GM23338 (cell line): ENCODE data around the gene CBFA2T3. TPM values are rescaled to one million over a fixed set of nuclear protein-coding genes. Genes with fewer than 3 reads are reported as not detected.

Experiments used
- ATAC-seq: fragments of 200-7000 bp; cut with Tn5 transposase; 3 replicates; pipeline ENCODE4 v1.9.1; 2020
- DNase-seq: peaks from one replicate; pipeline ENCODE4 v3.0.0-alpha.2; 2015; ENCODE audit warnings: low spot score
- H2AFZ ChIP-seq: fragments of 200-600 bp; sonication (generic); 2 replicates; pipeline ENCODE4 v1.8.0; 2016; ENCODE audit warnings: antibody characterized with exemption, mild to moderate bottlenecking, moderate library complexity
- H3F3A ChIP-seq: fragments of 200-600 bp; sonication (generic); replicated peaks from 2 replicates; pipeline ENCODE4 v1.8.0; 2017; ENCODE audit warnings: antibody characterized with exemption, mixed run types, low read depth
- H3K27ac ChIP-seq: fragments of 200-600 bp; sonication (generic); 2 replicates; pipeline ENCODE4 v1.6.1; 2016; ENCODE audit warnings: low read depth
- H3K27me3 ChIP-seq: fragments of 200-600 bp; sonication (generic); 2 replicates; pipeline ENCODE4 v1.8.0; 2016; ENCODE audit warnings: mild to moderate bottlenecking, mixed run types, moderate library complexity; ENCODE audit not compliant: insufficient read depth
- H3K36me3 ChIP-seq: fragments of 200-600 bp; sonication (generic); 2 replicates; pipeline ENCODE4 v1.8.0; 2016; ENCODE audit warnings: mild to moderate bottlenecking; ENCODE audit not compliant: insufficient read depth
- H3K4me1 ChIP-seq: fragments of 200-600 bp; sonication (generic); 2 replicates; pipeline ENCODE4 v1.8.0; 2016; ENCODE audit warnings: mild to moderate bottlenecking, moderate library complexity; ENCODE audit not compliant: insufficient read depth
- H3K4me2 ChIP-seq: fragments of 200-600 bp; sonication (generic); 2 replicates; pipeline ENCODE4 v1.7.1; 2017; ENCODE audit warnings: mixed run types
- H3K4me3 ChIP-seq: fragments of 200-600 bp; sonication (generic); 2 replicates; pipeline ENCODE4 v1.6.1; 2016; ENCODE audit warnings: mixed run types
- H3K79me2 ChIP-seq: fragments of 200-600 bp; sonication (generic); replicated peaks from 2 replicates; pipeline ENCODE4 v1.8.0; 2017; ENCODE audit warnings: mild to moderate bottlenecking; ENCODE audit not compliant: insufficient read depth
- H3K9me2 ChIP-seq: fragments of 200-600 bp; sonication (generic); 2 replicates; pipeline ENCODE4 v1.8.0; 2017; ENCODE audit not compliant: insufficient read depth
- H4K20me1 ChIP-seq: fragments of 200-600 bp; sonication (generic); replicated peaks from 2 replicates; pipeline ENCODE4 v1.8.0; 2017; ENCODE audit warnings: mild to moderate bottlenecking; ENCODE audit not compliant: insufficient read depth
- H3K27ac Mint-ChIP-seq: 2 replicates; pipeline ENCODE4 v1.8.0; 2020; ENCODE audit warnings: inconsistent platforms, mild to moderate bottlenecking, moderate library complexity, mixed read lengths
- H3K27me3 Mint-ChIP-seq: 3 replicates; pipeline ENCODE4 v1.8.0; 2022; ENCODE audit warnings: low read depth, mild to moderate bottlenecking, moderate library complexity, mixed read lengths, inconsistent platforms; ENCODE audit not compliant: insufficient read depth, poor library complexity
- H3K36me3 Mint-ChIP-seq: 3 replicates; pipeline ENCODE4 v1.8.0; 2021; ENCODE audit warnings: low read depth, mild to moderate bottlenecking, inconsistent platforms, moderate library complexity, mixed read lengths
- H3K4me1 Mint-ChIP-seq: 3 replicates; pipeline ENCODE4 v1.8.0; 2020; ENCODE audit warnings: mild to moderate bottlenecking, inconsistent platforms, mixed read lengths
- H3K4me3 Mint-ChIP-seq: 3 replicates; pipeline ENCODE4 v1.8.0; 2021; ENCODE audit warnings: moderate library complexity, mild to moderate bottlenecking, inconsistent platforms, mixed read lengths
- H3K9me3 Mint-ChIP-seq: 3 replicates; pipeline ENCODE4 v1.8.0; 2020; ENCODE audit warnings: moderate library complexity, mild to moderate bottlenecking, inconsistent platforms, mixed read lengths
- REST ChIP-seq: IDR thresholded peaks from one replicate; pipeline ENCODE4 v1.6.1; 2018; ENCODE audit warnings: antibody characterized with exemption; ENCODE audit not compliant: unreplicated experiment
- STAT1 ChIP-seq: IDR thresholded peaks from one replicate; pipeline ENCODE4 v1.6.1; 2016; ENCODE audit warnings: antibody characterized with exemption; ENCODE audit not compliant: unreplicated experiment
- ZNF114 ChIP-seq: fragments of 250-450 bp; sonication (Bioruptor Pico); IDR thresholded peaks from 2 replicates; pipeline ENCODE4 v1.5.0; 2020; ENCODE audit warnings: mild to moderate bottlenecking, moderate library complexity
- ZNF331 ChIP-seq: fragments of 250-450 bp; sonication (Bioruptor Pico); IDR thresholded peaks from 2 replicates; pipeline ENCODE4 v1.5.0; 2020; ENCODE audit warnings: low read depth, mild to moderate bottlenecking, moderate library complexity
- polyA plus RNA-seq: library from polyadenylated mRNA; unstranded; fragments of >200 nt; fragmentation: Nextera tagmentation; extraction: Ambion mirVana; gene quantifications from 2 replicates; pipeline ENCODE4 v1.2.1, GENCODE V29; 2016
- total RNA-seq: library from RNA; depleted of rRNA; stranded (reverse); fragments of >200 nt; shearing (Covaris generic); gene quantifications from 2 replicates; pipeline ENCODE4 v1.2.3, GENCODE V29; 2014
- TF ChIP-seq, protein P1 (sequence below): fragments of 250-450 bp; sonication (Bioruptor Pico); IDR thresholded peaks from 2 replicates; pipeline ENCODE4 v1.5.0; 2020; ENCODE audit warnings: mild to moderate bottlenecking, moderate library complexity

Gene CBFA2T3
- total and polyA plus RNA-seq, 2 experiments from 2014 or later = 0.87 to 1.5 TPM

DNA sequence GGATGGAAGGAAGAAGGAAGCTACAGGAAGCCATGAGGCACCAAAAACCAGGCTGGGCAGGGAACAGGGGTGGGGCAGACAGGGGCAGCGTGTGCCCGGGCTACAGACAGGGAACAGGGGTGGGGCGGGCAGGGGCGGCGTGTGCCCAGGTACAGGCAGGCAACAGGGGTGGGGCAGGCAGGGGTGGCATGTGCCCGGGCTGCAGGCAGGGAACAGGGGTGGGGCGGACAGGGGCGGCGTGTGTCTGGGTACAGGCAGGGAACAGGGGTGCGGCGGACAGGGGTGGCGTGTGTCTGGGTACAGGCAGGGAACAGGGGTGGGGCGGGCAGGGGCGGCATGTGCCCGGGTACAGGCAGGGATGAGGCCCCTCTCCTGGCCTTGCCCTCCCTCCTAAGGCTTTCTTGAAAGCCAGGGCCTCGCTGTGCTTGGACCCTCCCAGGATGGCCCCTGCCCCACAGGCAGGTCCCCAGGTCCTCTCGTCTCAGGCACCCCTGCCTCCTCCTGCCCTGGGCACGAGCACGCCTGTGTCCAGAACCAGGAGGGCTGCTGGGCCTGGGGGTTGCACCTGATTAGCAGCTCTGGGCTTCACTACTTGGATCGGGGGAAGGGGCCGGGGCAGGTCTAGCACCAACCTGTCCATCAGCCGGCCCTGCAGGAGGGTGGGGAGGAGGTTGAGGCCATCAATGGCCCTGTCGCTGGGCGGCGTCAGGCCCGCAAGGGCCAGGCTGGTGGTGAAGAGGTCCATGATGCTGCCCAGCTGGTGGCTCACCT lies 150.8 kb downstream of the CBFA2T3 start:
- ATAC-seq (no peak), DNase-seq (no peak)

More for the DNA sequence above, 150.8 kb downstream of the CBFA2T3 start:
- Histone ChIP-seq H3K27me3 (no peaks in the 10 kb centered on the region), H3K4me1 (no peaks in the 10 kb centered on the region), H4K20me1 (no peaks in the 10 kb centered on the region), H3K9me2 (no peaks in the 10 kb centered on the region), H3K36me3 (no peaks in the 10 kb centered on the region), H3F3A (no peaks in the 10 kb centered on the region), H2AFZ (no peak overlapping the region), H3K79me2 (no peaks in the 10 kb centered on the region), H3K4me3 (no peak overlapping the region), H3K27ac (no peak overlapping the region), H3K4me2 (no peak overlapping the region)
- TF ChIP-seq ZNF114 (CRISPR knock-in tag) (no peak), ZNF331 (CRISPR knock-in tag) (no peak), STAT1 (no peak), REST (no peak)
- TF ChIP-seq, protein P1, sequence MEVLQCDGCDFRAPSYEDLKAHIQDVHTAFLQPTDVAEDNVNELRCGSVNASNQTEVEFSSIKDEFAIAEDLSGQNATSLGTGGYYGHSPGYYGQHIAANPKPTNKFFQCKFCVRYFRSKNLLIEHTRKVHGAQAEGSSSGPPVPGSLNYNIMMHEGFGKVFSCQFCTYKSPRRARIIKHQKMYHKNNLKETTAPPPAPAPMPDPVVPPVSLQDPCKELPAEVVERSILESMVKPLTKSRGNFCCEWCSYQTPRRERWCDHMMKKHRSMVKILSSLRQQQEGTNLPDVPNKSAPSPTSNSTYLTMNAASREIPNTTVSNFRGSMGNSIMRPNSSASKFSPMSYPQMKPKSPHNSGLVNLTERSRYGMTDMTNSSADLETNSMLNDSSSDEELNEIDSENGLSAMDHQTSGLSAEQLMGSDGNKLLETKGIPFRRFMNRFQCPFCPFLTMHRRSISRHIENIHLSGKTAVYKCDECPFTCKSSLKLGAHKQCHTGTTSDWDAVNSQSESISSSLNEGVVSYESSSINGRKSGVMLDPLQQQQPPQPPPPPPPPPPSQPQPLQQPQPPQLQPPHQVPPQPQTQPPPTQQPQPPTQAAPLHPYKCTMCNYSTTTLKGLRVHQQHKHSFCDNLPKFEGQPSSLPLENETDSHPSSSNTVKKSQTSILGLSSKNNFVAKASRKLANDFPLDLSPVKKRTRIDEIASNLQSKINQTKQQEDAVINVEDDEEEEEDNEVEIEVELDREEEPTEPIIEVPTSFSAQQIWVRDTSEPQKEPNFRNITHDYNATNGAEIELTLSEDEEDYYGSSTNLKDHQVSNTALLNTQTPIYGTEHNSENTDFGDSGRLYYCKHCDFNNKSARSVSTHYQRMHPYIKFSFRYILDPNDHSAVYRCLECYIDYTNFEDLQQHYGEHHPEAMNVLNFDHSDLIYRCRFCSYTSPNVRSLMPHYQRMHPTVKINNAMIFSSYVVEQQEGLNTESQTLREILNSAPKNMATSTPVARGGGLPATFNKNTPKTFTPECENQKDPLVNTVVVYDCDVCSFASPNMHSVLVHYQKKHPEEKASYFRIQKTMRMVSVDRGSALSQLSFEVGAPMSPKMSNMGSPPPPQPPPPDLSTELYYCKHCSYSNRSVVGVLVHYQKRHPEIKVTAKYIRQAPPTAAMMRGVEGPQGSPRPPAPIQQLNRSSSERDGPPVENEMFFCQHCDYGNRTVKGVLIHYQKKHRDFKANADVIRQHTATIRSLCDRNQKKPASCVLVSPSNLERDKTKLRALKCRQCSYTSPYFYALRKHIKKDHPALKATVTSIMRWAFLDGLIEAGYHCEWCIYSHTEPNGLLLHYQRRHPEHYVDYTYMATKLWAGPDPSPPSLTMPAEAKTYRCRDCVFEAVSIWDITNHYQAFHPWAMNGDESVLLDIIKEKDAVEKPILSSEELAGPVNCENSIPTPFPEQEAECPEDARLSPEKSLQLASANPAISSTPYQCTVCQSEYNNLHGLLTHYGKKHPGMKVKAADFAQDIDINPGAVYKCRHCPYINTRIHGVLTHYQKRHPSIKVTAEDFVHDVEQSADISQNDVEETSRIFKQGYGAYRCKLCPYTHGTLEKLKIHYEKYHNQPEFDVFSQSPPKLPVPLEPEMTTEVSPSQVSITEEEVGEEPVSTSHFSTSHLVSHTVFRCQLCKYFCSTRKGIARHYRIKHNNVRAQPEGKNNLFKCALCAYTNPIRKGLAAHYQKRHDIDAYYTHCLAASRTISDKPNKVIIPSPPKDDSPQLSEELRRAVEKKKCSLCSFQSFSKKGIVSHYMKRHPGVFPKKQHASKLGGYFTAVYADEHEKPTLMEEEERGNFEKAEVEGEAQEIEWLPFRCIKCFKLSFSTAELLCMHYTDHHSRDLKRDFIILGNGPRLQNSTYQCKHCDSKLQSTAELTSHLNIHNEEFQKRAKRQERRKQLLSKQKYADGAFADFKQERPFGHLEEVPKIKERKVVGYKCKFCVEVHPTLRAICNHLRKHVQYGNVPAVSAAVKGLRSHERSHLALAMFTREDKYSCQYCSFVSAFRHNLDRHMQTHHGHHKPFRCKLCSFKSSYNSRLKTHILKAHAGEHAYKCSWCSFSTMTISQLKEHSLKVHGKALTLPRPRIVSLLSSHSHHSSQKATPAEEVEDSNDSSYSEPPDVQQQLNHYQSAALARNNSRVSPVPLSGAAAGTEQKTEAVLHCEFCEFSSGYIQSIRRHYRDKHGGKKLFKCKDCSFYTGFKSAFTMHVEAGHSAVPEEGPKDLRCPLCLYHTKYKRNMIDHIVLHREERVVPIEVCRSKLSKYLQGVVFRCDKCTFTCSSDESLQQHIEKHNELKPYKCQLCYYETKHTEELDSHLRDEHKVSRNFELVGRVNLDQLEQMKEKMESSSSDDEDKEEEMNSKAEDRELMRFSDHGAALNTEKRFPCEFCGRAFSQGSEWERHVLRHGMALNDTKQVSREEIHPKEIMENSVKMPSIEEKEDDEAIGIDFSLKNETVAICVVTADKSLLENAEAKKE (CRISPR knock-in tag) = no peak
- Mint-ChIP-seq H3K36me3 (peaks cover 3% of the 10 kb centered on the region; the same call in 2 of the 3 replicates), H3K4me3 (no peak overlapping the region), H3K9me3 (no peaks in the 10 kb centered on the region; the same call in 2 of the 3 replicates), H3K27ac (no peak overlapping the region), H3K27me3 (peaks cover 5% of the 10 kb centered on the region), H3K4me1 (no peaks in the 10 kb centered on the region; the same call in 2 of the 3 replicates)
